HG03457 (cell line): ENCODE results near the gene PSMC6.

Source experiments
- ATAC-seq: cut with Tn5 transposase; IDR thresholded peaks from one replicate; pipeline ENCODE4 v1.9.1; 2021; ENCODE audit warnings: moderate number of reproducible peaks; ENCODE audit not compliant: unreplicated experiment

Gene PSMC6

GRCh38 chr14:52706724-52707706 is at the start of gene PSMC6:
TSS of gene PSMC6 (plus strand) at chr14:52707200. CDS start at chr14:52707220, 20 bp downstream.
- peak; percentile 95 for ATAC-seq

DNA sequence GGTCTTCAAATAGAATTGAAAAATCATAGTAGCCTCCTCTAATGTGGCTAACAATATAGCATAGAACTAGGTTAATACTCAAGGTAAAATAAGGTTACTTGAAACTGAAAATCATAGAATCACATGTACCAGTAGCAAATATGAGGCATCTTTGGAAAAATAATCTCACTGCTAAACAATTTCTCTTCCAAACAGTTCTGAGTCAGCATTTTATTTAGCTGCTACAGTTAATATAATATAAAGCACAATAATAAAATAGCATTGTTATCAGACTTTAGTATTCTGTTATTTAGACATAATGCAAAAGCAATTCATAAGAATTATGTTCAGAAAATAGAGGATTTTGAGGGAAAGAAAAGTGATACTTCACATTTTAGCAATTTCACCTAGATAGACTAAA is 46.7 kb upstream of the PSMC6 start:
- no peak for ATAC-seq

GRCh38 chr14:52660832-52661231 is 46.2 kb upstream of the PSMC6 start:
- no peak for ATAC-seq

GRCh38 chr14:52661314-52661713 is 45.7 kb upstream of the PSMC6 start:
- no peak for ATAC-seq

DNA sequence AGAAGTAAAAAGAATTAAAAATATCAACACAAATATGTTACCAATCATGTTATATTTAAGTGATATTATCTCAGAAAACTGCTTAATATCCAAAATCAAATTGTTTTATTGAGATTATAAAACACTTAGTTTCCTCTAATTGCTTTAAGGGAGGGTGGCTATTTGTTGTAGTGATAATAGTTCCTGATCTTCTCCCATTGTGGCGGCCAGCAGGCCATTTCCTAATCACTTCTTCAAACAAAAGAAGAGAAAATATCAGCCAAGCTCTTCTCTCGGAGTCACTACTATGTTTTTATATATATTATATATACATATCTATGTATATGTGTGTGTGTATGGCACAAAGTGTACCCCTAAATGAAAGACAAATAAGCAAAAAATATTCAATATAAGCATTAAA is 43.1 kb upstream of the PSMC6 start:
- no peak for ATAC-seq

DNA sequence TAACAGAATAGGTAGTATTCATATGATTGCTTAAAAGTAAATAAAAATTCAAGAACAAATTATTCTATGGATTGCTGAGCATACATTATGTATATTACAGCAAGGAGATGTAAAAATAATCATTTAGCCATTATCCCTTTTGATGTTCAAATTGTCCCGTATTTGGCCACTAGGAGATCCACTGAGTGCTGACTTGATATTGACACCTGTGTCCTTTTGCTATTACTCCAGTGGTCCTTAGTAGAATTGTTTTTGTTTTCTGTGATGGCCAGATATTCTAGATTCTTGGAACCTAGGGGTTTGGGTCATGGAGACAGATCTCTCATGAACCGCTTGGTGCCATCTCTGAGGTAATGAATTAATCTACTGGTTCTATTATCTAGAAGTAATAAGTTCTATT is 28.4 kb upstream of the PSMC6 start:
- no peak for ATAC-seq

GRCh38 chr14:52683985-52684520 is 22.9 kb upstream of the PSMC6 start:
- ATAC-seq: no peak

GRCh38 chr14:52686176-52686575 is 20.8 kb upstream of the PSMC6 start:
- no peak for ATAC-seq

DNA sequence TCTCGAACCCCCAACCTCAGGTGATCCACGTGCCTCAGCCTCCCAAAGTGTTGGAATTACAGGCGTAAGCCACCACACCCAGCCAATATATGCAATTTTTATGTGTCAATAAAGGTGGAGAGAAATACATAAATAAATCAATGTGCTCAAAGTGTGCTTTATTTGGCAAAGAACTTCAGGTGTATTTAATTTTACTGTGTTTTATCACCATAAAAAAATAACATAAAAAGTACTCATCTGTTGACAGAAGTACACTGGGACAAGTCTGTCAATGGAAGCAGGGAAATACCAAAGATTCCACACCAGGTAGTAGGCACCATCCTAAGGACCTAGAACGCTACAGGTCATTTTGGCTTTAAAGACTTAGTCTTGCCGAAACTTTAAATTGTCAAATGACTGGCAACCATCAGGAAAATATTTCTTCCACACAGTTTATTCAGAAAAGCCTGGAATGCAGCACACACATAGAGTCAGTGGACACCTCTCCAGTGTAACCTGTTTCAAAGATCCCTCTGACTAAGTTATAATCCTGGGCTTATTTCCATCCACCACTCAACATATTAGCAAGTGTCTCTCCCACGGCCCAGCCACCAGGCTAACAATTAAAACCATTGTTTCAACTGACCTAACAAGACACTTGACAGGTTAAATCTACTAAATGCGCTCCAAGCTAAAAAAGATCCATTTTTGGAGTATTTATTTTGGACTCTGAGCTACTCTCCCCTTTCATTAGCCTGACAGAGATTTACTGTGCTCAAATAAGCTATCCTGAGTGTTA is 15.8 kb upstream of the PSMC6 start:
- ATAC-seq: no peak

- no peak for ATAC-seq
These were observed 14.6 kb upstream of the PSMC6 start for GRCh38 chr14:52692248-52692962.

- no peak for ATAC-seq
These were observed 14.0 kb upstream of the PSMC6 start for GRCh38 chr14:52693036-52693435.

DNA sequence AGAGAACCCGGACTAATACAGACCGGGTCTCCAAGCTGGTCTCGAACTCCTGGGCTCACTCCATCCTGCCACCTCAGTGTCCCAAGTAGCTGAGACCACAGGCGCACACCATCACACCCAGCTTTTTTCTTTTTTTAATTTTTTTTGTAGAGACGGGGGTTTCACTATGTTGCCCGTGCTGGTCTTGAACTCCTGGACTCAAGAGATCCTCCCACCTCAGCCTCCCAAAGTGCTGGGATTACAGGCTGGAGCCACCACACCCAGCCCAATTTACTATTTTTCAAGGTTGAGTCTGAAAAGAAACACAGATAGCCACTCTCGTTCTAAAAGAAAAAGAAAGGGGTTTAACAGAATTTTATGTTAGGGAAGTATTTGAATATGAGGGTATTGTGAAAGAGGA is 13.5 kb upstream of the PSMC6 start:
- ATAC-seq: no peak

DNA sequence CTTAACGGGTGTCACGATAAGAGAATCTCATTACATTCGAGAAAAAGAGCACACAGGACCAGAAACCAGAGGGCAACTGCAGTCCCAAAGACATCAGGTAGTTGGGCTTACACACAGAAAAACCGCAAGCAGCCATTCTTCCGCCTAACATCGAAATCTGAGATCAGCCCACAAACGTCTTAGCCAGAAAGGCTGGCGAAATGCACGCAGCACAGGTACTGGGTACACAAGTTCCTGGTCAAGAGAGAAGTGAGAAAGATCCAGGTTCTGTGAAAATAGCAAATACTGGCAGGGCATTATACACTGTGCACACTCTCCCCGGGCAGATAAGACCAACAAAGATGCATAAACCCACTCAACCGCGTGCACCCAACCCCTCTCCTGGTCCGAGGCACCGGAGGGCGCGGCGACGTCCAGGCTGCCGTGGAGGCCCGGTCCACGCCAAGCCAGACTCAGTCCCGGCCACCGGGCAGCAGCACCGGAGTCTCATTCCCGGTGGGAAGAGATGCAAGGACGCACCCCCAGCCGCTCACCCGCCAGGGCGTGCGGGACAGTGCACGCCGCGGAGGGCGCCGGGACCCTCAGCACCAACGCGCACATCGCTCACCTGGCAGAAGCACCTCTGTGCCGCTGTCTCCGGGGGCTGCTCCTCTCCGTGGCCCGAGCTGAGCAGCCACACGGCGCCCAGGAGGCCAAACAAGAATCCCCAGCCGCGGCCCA is 12.1 kb upstream of the PSMC6 start:
- ATAC-seq: peak; percentile 46

GRCh38 chr14:52695481-52696091 is 11.4 kb upstream of the PSMC6 start, which contains the start of gene ERO1A:
TSS of gene ERO1A (minus strand) at chr14:52695558. CDS start at chr14:52695481, 77 bp downstream.
- ATAC-seq: peak; percentile 56

DNA sequence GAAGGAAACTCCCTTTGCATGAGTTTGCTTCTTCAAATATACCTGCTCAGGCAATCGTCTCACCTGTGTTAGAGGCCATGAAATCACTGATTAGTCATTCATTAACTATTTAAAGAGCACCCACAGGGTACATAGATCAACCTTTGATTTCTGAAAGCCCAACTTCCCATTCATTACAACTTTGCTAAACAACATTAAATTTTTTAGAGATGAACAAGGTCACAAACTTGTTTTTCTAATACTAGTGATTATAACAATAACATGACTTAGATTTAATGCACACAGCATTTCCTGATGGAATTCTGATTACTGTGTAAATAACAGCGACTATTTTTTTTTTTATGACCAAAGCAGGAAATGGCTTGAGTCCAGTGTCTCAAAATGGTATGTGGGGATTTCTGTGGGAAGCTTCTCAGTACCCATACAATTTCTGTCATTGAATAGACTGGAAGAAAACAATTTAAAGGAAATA is 6.3 kb upstream of the PSMC6 start:
- ATAC-seq: no peak

GRCh38 chr14:52701223-52701622 is 5.8 kb upstream of the PSMC6 start:
- ATAC-seq: no peak

DNA sequence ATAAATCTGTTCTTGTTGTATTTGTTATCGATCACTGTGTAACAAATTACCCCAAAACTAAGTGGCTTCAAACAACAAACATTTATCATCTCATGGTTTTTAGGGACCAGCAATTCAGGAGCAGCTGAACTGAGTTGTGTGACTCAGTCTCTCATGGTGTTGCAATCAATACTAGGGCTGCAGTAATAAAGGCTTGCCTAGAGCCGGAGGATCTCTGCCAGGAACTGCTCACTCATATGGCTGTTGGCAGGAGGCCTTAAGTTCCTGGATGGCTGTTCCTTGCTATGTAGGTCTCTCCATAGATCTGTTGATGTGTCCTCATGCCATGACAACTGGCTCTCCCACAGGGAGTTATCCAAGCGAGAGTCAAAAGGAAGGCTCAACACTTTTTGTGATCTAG is 3.8 kb upstream of the PSMC6 start:
- ATAC-seq: no peak

- no peak for ATAC-seq
These were observed 3.3 kb upstream of the PSMC6 start for GRCh38 chr14:52703664-52704063.

GRCh38 chr14:52706286-52706685 is 714 bp upstream of the PSMC6 start:
- no peak for ATAC-seq

GRCh38 chr14:52711666-52712065 is 4.7 kb downstream of the PSMC6 start:
- ATAC-seq: no peak
